ENCODE results near the gene CAMK2A.

CAMK2A gene

DNA sequence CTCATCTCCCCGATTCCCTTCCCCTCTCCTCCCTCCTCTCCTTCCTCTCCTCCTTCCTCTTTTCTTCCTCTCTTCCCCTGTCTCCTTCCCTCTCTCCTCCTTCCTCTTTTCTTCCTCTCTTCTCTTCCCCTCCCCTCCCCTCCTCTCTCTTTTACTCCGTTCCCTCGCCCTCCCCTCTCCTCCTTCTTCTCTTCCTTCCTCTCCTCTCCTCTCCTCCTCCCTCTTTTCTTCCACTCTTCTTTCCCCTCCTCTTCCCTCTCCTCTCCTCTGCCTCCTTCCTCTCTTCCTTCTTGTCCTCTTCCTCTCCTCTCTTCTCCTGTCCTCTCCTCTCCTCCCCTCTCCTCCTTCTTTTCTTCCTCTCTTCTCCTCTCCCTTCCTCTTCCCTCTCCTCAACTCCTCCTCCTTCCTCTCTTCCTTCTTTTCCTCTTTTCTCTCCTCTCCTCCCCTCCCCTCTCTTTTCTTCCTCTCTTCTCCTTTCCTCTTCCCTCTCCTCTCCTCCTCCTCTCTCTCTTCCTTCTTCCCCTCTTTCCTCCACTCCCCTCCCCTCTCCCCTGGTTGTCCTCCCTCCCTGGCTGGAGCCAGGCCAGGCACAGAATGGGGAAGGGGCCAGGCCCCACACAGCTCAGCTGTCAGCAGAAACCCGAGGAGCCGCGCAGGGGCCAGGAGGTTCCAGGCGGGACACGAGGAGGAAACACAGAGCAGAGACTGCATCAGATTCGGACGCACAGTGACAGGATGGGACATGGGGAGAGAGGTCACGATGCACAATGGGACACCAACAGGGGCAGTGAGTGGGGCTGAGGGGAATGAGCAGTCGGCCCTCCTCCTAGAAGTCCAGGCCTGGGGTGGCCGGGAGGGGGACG is 48.0 kb downstream of the CAMK2A start:
- TF ChIP-seq, protein P1, sequence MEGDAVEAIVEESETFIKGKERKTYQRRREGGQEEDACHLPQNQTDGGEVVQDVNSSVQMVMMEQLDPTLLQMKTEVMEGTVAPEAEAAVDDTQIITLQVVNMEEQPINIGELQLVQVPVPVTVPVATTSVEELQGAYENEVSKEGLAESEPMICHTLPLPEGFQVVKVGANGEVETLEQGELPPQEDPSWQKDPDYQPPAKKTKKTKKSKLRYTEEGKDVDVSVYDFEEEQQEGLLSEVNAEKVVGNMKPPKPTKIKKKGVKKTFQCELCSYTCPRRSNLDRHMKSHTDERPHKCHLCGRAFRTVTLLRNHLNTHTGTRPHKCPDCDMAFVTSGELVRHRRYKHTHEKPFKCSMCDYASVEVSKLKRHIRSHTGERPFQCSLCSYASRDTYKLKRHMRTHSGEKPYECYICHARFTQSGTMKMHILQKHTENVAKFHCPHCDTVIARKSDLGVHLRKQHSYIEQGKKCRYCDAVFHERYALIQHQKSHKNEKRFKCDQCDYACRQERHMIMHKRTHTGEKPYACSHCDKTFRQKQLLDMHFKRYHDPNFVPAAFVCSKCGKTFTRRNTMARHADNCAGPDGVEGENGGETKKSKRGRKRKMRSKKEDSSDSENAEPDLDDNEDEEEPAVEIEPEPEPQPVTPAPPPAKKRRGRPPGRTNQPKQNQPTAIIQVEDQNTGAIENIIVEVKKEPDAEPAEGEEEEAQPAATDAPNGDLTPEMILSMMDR (IDR thresholded peaks at IDR 0.05; ENCODE audit: insufficient read depth, low read depth, low read length, missing control alignments), result no peak
- no peak overlapping the region for H3K4me3 ChIP-seq (ENCODE audit: low read depth, low read length)
- no peak for DNase-seq (ENCODE audit: low read depth)

DNA sequence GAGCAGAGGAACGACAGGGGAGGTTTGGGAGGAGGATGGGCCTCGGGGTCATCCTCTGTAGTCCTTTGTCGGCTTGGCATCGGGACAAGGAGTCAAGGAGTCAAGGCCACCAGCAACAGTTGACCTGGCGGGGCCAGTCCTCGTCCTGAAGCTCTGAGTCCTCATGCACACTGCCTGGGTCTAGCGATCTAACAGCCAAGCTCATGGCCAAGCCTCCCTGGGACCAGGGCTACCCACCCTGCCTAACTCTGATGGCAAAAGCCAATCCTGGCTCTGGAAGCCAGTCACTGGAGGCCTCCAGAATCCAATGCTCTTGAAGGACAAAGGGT is 49.8 kb downstream of the CAMK2A start:
- no peak overlapping the region for H3K4me3 ChIP-seq (ENCODE audit: low read depth, low read length)
- DNase-seq (ENCODE audit: low read depth), result no peak
- TF ChIP-seq, protein P1 (IDR thresholded peaks at IDR 0.05; ENCODE audit: insufficient read depth, low read depth, low read length, missing control alignments), result no peak

DNA sequence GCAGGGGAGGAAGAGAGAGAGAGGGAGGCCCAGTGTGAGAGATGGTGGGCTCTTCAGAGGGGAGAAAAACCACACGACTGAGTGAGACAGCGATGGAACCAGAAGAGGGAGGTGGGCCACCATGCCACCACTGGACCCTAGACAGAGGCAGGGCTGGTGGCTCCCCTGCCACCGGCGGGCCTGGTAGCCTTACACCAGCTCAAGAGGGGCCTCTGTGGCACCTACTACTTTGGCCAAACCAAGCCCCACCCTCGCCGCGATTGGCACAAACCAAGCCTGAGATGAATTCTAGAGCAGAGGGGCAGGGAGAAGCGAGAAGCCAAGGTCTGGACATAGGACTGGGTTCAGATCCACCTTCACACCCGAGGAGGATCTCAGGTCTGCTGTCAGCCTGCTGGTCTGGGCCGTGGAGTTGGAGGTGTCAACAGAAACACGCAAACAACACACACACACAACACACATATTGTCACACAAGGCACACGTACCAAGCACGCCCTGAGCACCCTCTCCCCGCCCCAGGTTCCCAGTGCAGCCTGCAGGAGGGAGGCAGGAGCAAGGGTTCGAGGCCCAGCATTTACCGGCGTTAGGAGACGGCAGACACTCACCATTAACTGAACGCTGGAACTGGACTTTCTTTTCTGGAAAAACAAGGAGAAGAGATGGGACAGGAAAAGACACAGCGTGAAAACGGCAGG is 50.3 kb downstream of the CAMK2A start:
- TF ChIP-seq, protein P1 (IDR thresholded peaks at IDR 0.05; ENCODE audit: insufficient read depth, low read depth, low read length, missing control alignments), result no peak

DNA sequence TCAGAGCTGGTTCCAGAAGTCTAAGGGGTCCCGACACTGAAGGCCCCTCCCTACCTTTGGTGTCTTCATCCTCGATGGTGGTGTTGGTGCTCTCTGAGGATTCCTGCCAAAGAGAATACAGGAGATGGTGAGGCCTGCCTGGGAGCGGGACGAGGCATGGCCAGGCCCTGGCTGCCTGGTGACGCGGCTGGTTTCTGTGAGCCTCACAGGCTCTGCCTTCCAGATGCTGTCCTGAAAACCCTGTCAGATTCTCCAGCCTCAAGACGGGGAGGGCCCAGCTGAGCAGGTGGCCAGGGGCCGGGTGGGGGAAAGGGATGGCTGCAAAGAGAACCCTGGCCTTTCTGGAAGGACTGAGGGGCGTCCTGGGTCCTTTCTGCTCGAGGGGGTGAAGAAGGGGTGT is 50.9 kb downstream of the CAMK2A start:
- TF ChIP-seq, protein P1 (IDR thresholded peaks at IDR 0.05; ENCODE audit: insufficient read depth, low read depth, low read length, missing control alignments), result no peak
- no peak for DNase-seq (ENCODE audit: low read depth)
- H3K4me3 ChIP-seq (ENCODE audit: low read depth, low read length), result no peak overlapping the region

More for the DNA sequence above, 50.3 kb downstream of the CAMK2A start:
- no peak overlapping the region for H3K4me3 ChIP-seq (ENCODE audit: low read depth, low read length)
- DNase-seq (ENCODE audit: low read depth), result no peak

DNA sequence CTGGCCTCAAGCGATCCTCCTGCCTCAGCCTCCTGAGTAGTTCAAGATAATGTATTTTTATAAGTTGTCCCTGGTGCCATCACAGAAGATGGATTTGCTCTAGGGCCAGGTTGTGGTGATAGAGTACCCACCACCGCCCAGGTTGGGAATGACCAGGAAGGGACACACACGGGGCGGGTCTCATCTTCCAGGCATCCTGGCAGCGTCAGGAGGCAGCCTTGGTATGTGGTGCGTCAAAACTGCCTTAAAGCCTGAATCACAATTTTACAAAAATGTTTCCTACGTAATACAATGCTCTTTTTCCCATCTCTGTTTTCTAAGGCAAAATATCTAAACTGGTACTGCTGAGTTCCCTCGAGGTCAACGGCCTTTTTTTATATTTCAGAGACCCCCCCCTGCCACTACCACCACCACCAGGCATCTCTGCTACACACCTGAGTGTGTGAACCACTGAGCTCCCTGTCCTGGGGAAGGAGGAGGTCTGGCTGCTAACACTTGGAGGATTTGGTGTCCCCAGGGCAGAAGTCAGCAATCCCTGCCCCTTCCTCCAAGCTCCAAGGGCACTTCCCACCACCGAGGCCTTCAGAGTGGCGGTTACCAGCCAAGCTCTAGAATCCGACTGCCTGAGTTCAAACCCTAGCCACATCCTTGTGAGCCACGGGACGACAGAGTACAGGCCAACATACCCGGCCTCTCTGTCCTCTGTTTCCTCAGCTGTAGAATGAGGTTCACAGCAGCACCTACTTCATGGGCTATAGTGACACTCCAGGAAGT is 52.4 kb downstream of the CAMK2A start:
- no peak overlapping the region for H3K4me3 ChIP-seq (ENCODE audit: low read depth, low read length)
- DNase-seq (ENCODE audit: low read depth), result no peak
- TF ChIP-seq, protein P1 (IDR thresholded peaks at IDR 0.05; ENCODE audit: insufficient read depth, low read depth, low read length, missing control alignments), result no peak

DNA sequence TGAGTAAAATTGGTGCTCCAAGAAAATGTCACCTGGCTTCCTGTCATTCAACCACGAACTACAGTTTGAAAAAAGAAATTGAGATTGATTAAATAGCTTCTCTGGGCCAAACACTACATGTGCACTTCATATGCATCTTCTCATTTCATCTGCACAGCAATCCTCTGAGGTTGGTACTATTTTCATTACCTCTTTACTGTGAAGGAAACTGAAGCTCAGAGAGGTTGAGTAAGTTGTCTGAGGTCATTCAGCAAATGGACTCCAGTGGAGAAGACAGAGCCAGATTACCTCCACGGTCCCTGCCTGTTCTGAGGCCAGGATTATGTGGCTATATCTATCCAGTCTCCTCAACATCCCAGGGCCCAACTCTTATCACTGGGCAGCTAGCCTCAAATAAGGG is 53.3 kb downstream of the CAMK2A start:
- DNase-seq (ENCODE audit: low read depth), result no peak
- H3K4me3 ChIP-seq (ENCODE audit: low read depth, low read length), result no peak overlapping the region
- TF ChIP-seq, protein P1 (IDR thresholded peaks at IDR 0.05; ENCODE audit: insufficient read depth, low read depth, low read length, missing control alignments), result no peak
